HCT116 (cell line): ENCODE measurements around the gene FLNB.

ENCODE experiments used
- CEBPB ChIP-seq: IDR thresholded peaks from 2 replicates; pipeline ENCODE4 v1.6.1; 2012; ENCODE audit warnings: low read depth
- POLR2A ChIP-seq: IDR thresholded peaks from 2 replicates; pipeline ENCODE4 v1.7.0; 2011; ENCODE audit warnings: borderline replicate concordance; ENCODE audit not compliant: insufficient read depth, insufficient read length; ENCODE audit errors: extremely low read depth
- TCF7L2 ChIP-seq: IDR thresholded peaks from 2 replicates; pipeline ENCODE4 v1.7.0; 2011; ENCODE audit warnings: borderline replicate concordance, inconsistent platforms; ENCODE audit not compliant: insufficient read depth, insufficient read length; ENCODE audit errors: extremely low read depth
- YY1 ChIP-seq: IDR thresholded peaks from 2 replicates; pipeline ENCODE4 v1.6.1; 2011; ENCODE audit warnings: low read length, low read depth, moderate library complexity, mild to moderate bottlenecking; ENCODE audit not compliant: insufficient replicate concordance; ENCODE audit errors: extremely low read depth
- TF ChIP-seq, protein P1 (sequence below), 3 experiments: fragments of 200-600 bp in 1 of 3; sonication (generic) in 1 of 3; IDR thresholded peaks in 2 of 3; conservative IDR thresholded peaks in 1 of 3; 2 replicates each; pipeline ENCODE4 v1.5.1; 2012 to 2017; ENCODE audit warnings: low read depth in 2 of 3, low read length in 2 of 3, antibody characterized with exemption in 1 of 3, borderline replicate concordance in 1 of 3, control low read depth in 1 of 3, mild to moderate bottlenecking in 1 of 3, mixed read lengths in 1 of 3, mixed run types in 1 of 3, moderate library complexity in 1 of 3; ENCODE audit not compliant: insufficient read depth in 1 of 3

- TF ChIP-seq, protein P1, sequence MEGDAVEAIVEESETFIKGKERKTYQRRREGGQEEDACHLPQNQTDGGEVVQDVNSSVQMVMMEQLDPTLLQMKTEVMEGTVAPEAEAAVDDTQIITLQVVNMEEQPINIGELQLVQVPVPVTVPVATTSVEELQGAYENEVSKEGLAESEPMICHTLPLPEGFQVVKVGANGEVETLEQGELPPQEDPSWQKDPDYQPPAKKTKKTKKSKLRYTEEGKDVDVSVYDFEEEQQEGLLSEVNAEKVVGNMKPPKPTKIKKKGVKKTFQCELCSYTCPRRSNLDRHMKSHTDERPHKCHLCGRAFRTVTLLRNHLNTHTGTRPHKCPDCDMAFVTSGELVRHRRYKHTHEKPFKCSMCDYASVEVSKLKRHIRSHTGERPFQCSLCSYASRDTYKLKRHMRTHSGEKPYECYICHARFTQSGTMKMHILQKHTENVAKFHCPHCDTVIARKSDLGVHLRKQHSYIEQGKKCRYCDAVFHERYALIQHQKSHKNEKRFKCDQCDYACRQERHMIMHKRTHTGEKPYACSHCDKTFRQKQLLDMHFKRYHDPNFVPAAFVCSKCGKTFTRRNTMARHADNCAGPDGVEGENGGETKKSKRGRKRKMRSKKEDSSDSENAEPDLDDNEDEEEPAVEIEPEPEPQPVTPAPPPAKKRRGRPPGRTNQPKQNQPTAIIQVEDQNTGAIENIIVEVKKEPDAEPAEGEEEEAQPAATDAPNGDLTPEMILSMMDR (IDR thresholded peaks at IDR 0.05 in 2 of 3, conservative IDR thresholded peaks at IDR 0.05 in 1 of 3; ENCODE audit: borderline replicate concordance in 1 of 3, insufficient read depth in 1 of 3, low read depth in 2 of 3, low read length in 2 of 3) = no peak
- TF ChIP-seq TCF7L2 (no peak), POLR2A (no peak), CEBPB (no peak), YY1 (no peak)
Measured at GRCh38 chr3:58183891-58184290, 175.7 kb downstream of the FLNB start.
